OCI-LY3 (cell line): ENCODE measurements around the gene SLC25A45.

Source experiments
- CTCF ChIP-seq: fragments of 200-600, 300-600 bp; sonication (generic); IDR thresholded peaks from 2 replicates; pipeline ENCODE4 v1.5.1; 2014; ENCODE audit warnings: antibody characterized with exemption, low read length, low read depth
- EZH2phosphoT487 ChIP-seq: fragments of 200-600 bp; shearing (Covaris generic); IDR thresholded peaks from 2 replicates; pipeline ENCODE4 v1.6.1; 2018; ENCODE audit warnings: antibody characterized with exemption, mixed run types, low read depth

GRCh38 chr11:65417702-65418430 is 35.4 kb upstream of the SLC25A45 start:
- TF ChIP-seq CTCF (no peak), EZH2phosphoT487 (no peak)
